Body of pancreas (tissue), 4 donors: ENCODE measurements around the gene NKTR.

Experiments
- CTCF ChIP-seq, 7 experiments: fragments of 450-650 bp in 4 of 7; fragments of 200-600 bp in 3 of 7; sonication (generic) in 3 of 7; IDR thresholded peaks; one replicate each; pipeline ENCODE4 v1.5.1; 2016 to 2019; ENCODE audit warnings: antibody characterized with exemption in 7 of 7
- POLR2A ChIP-seq, 3 donors: fragments of 450-650 bp; IDR thresholded peaks; one replicate each; pipeline ENCODE4 v1.6.1; 2016; ENCODE audit warnings: antibody characterized with exemption in 3 of 3, mild to moderate bottlenecking in 2 of 3

GRCh38 chr3:42649783-42650182 is 49.3 kb downstream of the NKTR start:
- TF ChIP-seq CTCF (IDR thresholded peaks at IDR 0.05) = no peak
- no peak for TF ChIP-seq POLR2A (IDR thresholded peaks at IDR 0.05)
